Measurements from ENCODE around the gene CFAP100. TPM values are rescaled to one million over a fixed set of nuclear protein-coding genes. Genes with fewer than 3 reads are reported as not detected.

CFAP100 gene
- total and polyA plus RNA-seq, 10 of the 15 experiments (the other 5 are each of a cell fraction or from before 2014, with no cell fraction given), result 0.04 to 0.27 TPM; not detected in 8

- TF ChIP-seq E2F8 (IDR thresholded peaks at IDR 0.05; ENCODE audit: low read depth, partially characterized antibody) (no peak), REST (IDR thresholded peaks at IDR 0.05; ENCODE audit: low read depth, low read length) (no peak)
Observed at GRCh38 chr3:126485956-126486355, 91.2 kb downstream of the CFAP100 start (continued).

Other genes starting within 250 kb of the CFAP100 start
- gene ALDH1L1, start 214.3 kb upstream of the CFAP100 start, total RNA-seq (2014; rRNA removed), result 0.38 and 0.56 TPM in 2 replicates
- 0.58 and 0.74 TPM in 2 replicates for gene ALDH1L1, start 214.3 kb upstream of the CFAP100 start, total RNA-seq (2014; rRNA removed; fragmentation: Illumina TruSeq; extraction: Trizol)
- 0.46 and 1.0 TPM in 2 replicates for gene ALDH1L1, start 214.3 kb upstream of the CFAP100 start, total RNA-seq (2021)
- 17.7 and 18.2 TPM in 2 replicates for gene ALDH1L1, start 214.3 kb upstream of the CFAP100 start, polyA plus RNA-seq (2011; rRNA removed)
- 0.21 and 1.9 TPM in 2 replicates for gene ALDH1L1, start 214.3 kb upstream of the CFAP100 start, polyA plus RNA-seq (2014; fragmentation: Illumina TruSeq; extraction: Trizol)
- under 1 TPM; 0.04 to 0.14 TPM for gene ALDH1L1, start 214.3 kb upstream of the CFAP100 start, polyA plus RNA-seq (2014; fragmentation: Nextera tagmentation; extraction: Ambion mirVana)
- 0.44 and 1.1 TPM in 2 replicates for gene ALDH1L1, start 214.3 kb upstream of the CFAP100 start, polyA plus RNA-seq (2014; rRNA removed)
- under 1 TPM; 0.40 to 0.54 TPM for gene ALDH1L1, start 214.3 kb upstream of the CFAP100 start, polyA plus RNA-seq (2016; fragmentation: Nextera tagmentation; extraction: Ambion mirVana)
- gene KLF15, start 37.5 kb upstream of the CFAP100 start, total RNA-seq (2014; rRNA removed), result not detected in 2 replicates
- gene KLF15, start 37.5 kb upstream of the CFAP100 start, total RNA-seq (2014; rRNA removed; fragmentation: Illumina TruSeq; extraction: Trizol), result not detected in 2 replicates
- gene KLF15, start 37.5 kb upstream of the CFAP100 start, total RNA-seq (2021), result 0.15 TPM in 1 of 2 replicates, not detected in the other
- not detected in 2 replicates for gene KLF15, start 37.5 kb upstream of the CFAP100 start, polyA plus RNA-seq (2011; rRNA removed)
- gene KLF15, start 37.5 kb upstream of the CFAP100 start, polyA plus RNA-seq (2014; fragmentation: Illumina TruSeq; extraction: Trizol), result not detected in 2 replicates
- gene KLF15, start 37.5 kb upstream of the CFAP100 start, polyA plus RNA-seq (2014; fragmentation: Nextera tagmentation; extraction: Ambion mirVana), result not detected
- not detected in 2 replicates for gene KLF15, start 37.5 kb upstream of the CFAP100 start, polyA plus RNA-seq (2014; rRNA removed)
- not detected for gene KLF15, start 37.5 kb upstream of the CFAP100 start, polyA plus RNA-seq (2016; fragmentation: Nextera tagmentation; extraction: Ambion mirVana)
- 12.9 and 15.0 TPM in 2 replicates for gene ZXDC, start 81.0 kb downstream of the CFAP100 start, total RNA-seq (2014; rRNA removed)
- 7.5 and 8.1 TPM in 2 replicates for gene ZXDC, start 81.0 kb downstream of the CFAP100 start, total RNA-seq (2014; rRNA removed; fragmentation: Illumina TruSeq; extraction: Trizol)
- 14.7 and 15.3 TPM in 2 replicates for gene ZXDC, start 81.0 kb downstream of the CFAP100 start, total RNA-seq (2021)
- 6.9 and 12.9 TPM in 2 replicates for gene ZXDC, start 81.0 kb downstream of the CFAP100 start, polyA plus RNA-seq (2011; rRNA removed)
- gene ZXDC, start 81.0 kb downstream of the CFAP100 start, polyA plus RNA-seq (2014; fragmentation: Illumina TruSeq; extraction: Trizol), result 5.8 and 8.9 TPM in 2 replicates
- 1 to 10 TPM in 1 of 2 experiments, under 1 TPM in 1; 0.72 to 1.2 TPM for gene ZXDC, start 81.0 kb downstream of the CFAP100 start, polyA plus RNA-seq (2014; fragmentation: Nextera tagmentation; extraction: Ambion mirVana)
- gene ZXDC, start 81.0 kb downstream of the CFAP100 start, polyA plus RNA-seq (2014; rRNA removed), result 12.1 and 13.7 TPM in 2 replicates
- 1 to 10 TPM; 1.3 to 6.6 TPM for gene ZXDC, start 81.0 kb downstream of the CFAP100 start, polyA plus RNA-seq (2016; fragmentation: Nextera tagmentation; extraction: Ambion mirVana)
- not detected in 2 replicates for gene UROC1, start 122.9 kb downstream of the CFAP100 start, total RNA-seq (2014; rRNA removed)
- not detected in 2 replicates for gene UROC1, start 122.9 kb downstream of the CFAP100 start, total RNA-seq (2014; rRNA removed; fragmentation: Illumina TruSeq; extraction: Trizol)
- not detected in 2 replicates for gene UROC1, start 122.9 kb downstream of the CFAP100 start, total RNA-seq (2021)
- not detected in 2 replicates for gene UROC1, start 122.9 kb downstream of the CFAP100 start, polyA plus RNA-seq (2011; rRNA removed)
- not detected in 2 replicates for gene UROC1, start 122.9 kb downstream of the CFAP100 start, polyA plus RNA-seq (2014; fragmentation: Illumina TruSeq; extraction: Trizol)
- not detected for gene UROC1, start 122.9 kb downstream of the CFAP100 start, polyA plus RNA-seq (2014; fragmentation: Nextera tagmentation; extraction: Ambion mirVana)
- not detected in 2 replicates for gene UROC1, start 122.9 kb downstream of the CFAP100 start, polyA plus RNA-seq (2014; rRNA removed)
- under 1 TPM in 1 of 2 experiments, not detected in 1; 0.04 TPM for gene UROC1, start 122.9 kb downstream of the CFAP100 start, polyA plus RNA-seq (2016; fragmentation: Nextera tagmentation; extraction: Ambion mirVana)
- gene CHST13, start 129.2 kb downstream of the CFAP100 start, total RNA-seq (2014; rRNA removed), result not detected in 2 replicates
- gene CHST13, start 129.2 kb downstream of the CFAP100 start, total RNA-seq (2014; rRNA removed; fragmentation: Illumina TruSeq; extraction: Trizol), result not detected in 2 replicates
- gene CHST13, start 129.2 kb downstream of the CFAP100 start, total RNA-seq (2021), result not detected in 2 replicates
- gene CHST13, start 129.2 kb downstream of the CFAP100 start, polyA plus RNA-seq (2011; rRNA removed), result not detected in 2 replicates
- gene CHST13, start 129.2 kb downstream of the CFAP100 start, polyA plus RNA-seq (2014; fragmentation: Illumina TruSeq; extraction: Trizol), result not detected in 2 replicates
- not detected for gene CHST13, start 129.2 kb downstream of the CFAP100 start, polyA plus RNA-seq (2014; fragmentation: Nextera tagmentation; extraction: Ambion mirVana)
- gene CHST13, start 129.2 kb downstream of the CFAP100 start, polyA plus RNA-seq (2014; rRNA removed), result not detected in 2 replicates
- not detected for gene CHST13, start 129.2 kb downstream of the CFAP100 start, polyA plus RNA-seq (2016; fragmentation: Nextera tagmentation; extraction: Ambion mirVana)
- not detected in 2 replicates for gene C3orf22, start 164.0 kb downstream of the CFAP100 start, total RNA-seq (2014; rRNA removed)
- gene C3orf22, start 164.0 kb downstream of the CFAP100 start, total RNA-seq (2014; rRNA removed; fragmentation: Illumina TruSeq; extraction: Trizol), result not detected in 2 replicates
- gene C3orf22, start 164.0 kb downstream of the CFAP100 start, total RNA-seq (2021), result not detected in 2 replicates
- not detected in 2 replicates for gene C3orf22, start 164.0 kb downstream of the CFAP100 start, polyA plus RNA-seq (2011; rRNA removed)
- not detected in 2 replicates for gene C3orf22, start 164.0 kb downstream of the CFAP100 start, polyA plus RNA-seq (2014; fragmentation: Illumina TruSeq; extraction: Trizol)
- gene C3orf22, start 164.0 kb downstream of the CFAP100 start, polyA plus RNA-seq (2014; fragmentation: Nextera tagmentation; extraction: Ambion mirVana), result not detected
- gene C3orf22, start 164.0 kb downstream of the CFAP100 start, polyA plus RNA-seq (2014; rRNA removed), result not detected in 2 replicates
- not detected for gene C3orf22, start 164.0 kb downstream of the CFAP100 start, polyA plus RNA-seq (2016; fragmentation: Nextera tagmentation; extraction: Ambion mirVana)

Measured in GM12878 (cell line).